Peyer's patch (tissue), 4 donors: ENCODE measurements around the gene FCMR.

Experiments
- POLR2A ChIP-seq, 2 donors: fragments of 450-650 bp; IDR thresholded peaks; one replicate each; pipeline ENCODE4 v1.5.1; 2017; ENCODE audit warnings: antibody characterized with exemption in 2 of 2, mild to moderate bottlenecking in 2 of 2, moderate library complexity in 2 of 2
- TF ChIP-seq, protein P1 (sequence below), 6 experiments: fragments of 450-650 bp in 4 of 6; fragments of 200-600 bp in 2 of 6; sonication (generic) in 1 of 6; IDR thresholded peaks; one replicate each; pipeline ENCODE4 v1.5.1; 2017 to 2019; ENCODE audit warnings: antibody characterized with exemption in 6 of 6, mild to moderate bottlenecking in 3 of 6, moderate library complexity in 1 of 6

DNA sequence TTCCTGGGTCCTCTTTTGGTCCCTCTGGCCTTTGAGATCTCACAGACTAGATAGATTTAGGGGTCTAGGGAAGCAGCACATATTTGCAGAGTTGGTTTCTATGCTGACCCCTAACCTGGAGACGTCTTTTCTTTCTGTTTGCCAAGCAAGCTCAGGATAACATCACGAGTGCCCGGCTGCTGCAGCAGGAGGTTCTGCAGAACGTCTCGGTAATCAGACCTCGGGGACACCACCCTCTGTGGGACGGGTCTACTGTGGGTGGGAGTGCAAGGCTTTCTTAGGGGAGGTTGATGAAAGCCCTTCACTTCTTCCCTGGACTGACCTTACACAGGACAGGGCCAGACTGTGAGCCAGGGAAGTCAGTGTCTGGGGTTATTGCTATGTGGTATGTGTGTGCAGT is 21.6 kb downstream of the FCMR start:
- TF ChIP-seq, protein P1, sequence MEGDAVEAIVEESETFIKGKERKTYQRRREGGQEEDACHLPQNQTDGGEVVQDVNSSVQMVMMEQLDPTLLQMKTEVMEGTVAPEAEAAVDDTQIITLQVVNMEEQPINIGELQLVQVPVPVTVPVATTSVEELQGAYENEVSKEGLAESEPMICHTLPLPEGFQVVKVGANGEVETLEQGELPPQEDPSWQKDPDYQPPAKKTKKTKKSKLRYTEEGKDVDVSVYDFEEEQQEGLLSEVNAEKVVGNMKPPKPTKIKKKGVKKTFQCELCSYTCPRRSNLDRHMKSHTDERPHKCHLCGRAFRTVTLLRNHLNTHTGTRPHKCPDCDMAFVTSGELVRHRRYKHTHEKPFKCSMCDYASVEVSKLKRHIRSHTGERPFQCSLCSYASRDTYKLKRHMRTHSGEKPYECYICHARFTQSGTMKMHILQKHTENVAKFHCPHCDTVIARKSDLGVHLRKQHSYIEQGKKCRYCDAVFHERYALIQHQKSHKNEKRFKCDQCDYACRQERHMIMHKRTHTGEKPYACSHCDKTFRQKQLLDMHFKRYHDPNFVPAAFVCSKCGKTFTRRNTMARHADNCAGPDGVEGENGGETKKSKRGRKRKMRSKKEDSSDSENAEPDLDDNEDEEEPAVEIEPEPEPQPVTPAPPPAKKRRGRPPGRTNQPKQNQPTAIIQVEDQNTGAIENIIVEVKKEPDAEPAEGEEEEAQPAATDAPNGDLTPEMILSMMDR (IDR thresholded peaks at IDR 0.05) = no peak
- TF ChIP-seq POLR2A (IDR thresholded peaks at IDR 0.05) = no peak
